Endothelial cell of umbilical vein (primary cell): ENCODE results near the gene RUSF1.

Source experiments
- CTCF ChIP-seq, 2 donors: IDR thresholded peaks; 1 replicate in 1 of 2; 2 replicates in 1 of 2; pipeline ENCODE4 v1.5.1; 2011; ENCODE audit warnings: low read length in 2 of 2, mild to moderate bottlenecking in 2 of 2, moderate library complexity in 2 of 2, control low read depth in 1 of 2, inconsistent platforms in 1 of 2, low read depth in 1 of 2; ENCODE audit not compliant: insufficient read depth in 1 of 2; ENCODE audit errors: extremely low read depth in 1 of 2
- EZH2 ChIP-seq: IDR thresholded peaks from 2 replicates; pipeline ENCODE4 v1.6.1; 2012; ENCODE audit warnings: borderline replicate concordance, low read depth, mild to moderate bottlenecking, moderate library complexity, low read length, inconsistent platforms; ENCODE audit not compliant: severe bottlenecking
- FOS ChIP-seq: IDR thresholded peaks from 2 replicates; pipeline ENCODE4 v1.6.1; 2011; ENCODE audit warnings: mild to moderate bottlenecking, low read length, moderate library complexity, borderline replicate concordance; ENCODE audit not compliant: insufficient read depth
- GATA2 ChIP-seq: IDR thresholded peaks from 2 replicates; pipeline ENCODE4 v1.7.0; 2011; ENCODE audit warnings: low read depth, mild to moderate bottlenecking, moderate library complexity, mixed read lengths, low read length; ENCODE audit not compliant: insufficient read length, insufficient read depth
- JUN ChIP-seq: IDR thresholded peaks from 2 replicates; pipeline ENCODE4 v1.6.1; 2011; ENCODE audit warnings: borderline replicate concordance, low read depth; ENCODE audit not compliant: insufficient read length, insufficient read depth
- MAX ChIP-seq: IDR thresholded peaks from 2 replicates; pipeline ENCODE4 v1.6.1; 2011; ENCODE audit not compliant: insufficient read depth, insufficient read length
- MYC ChIP-seq: IDR thresholded peaks from one replicate; pipeline ENCODE4 v1.6.1; 2011; ENCODE audit warnings: mild to moderate bottlenecking, low read depth, low read length
- POLR2A ChIP-seq: IDR thresholded peaks from 2 replicates; pipeline ENCODE4 v1.6.1; 2012; ENCODE audit warnings: low read depth, mild to moderate bottlenecking, control low read depth, low read length
- POLR2AphosphoS5 ChIP-seq: IDR thresholded peaks from 2 replicates; pipeline ENCODE4 v1.6.1; 2012; ENCODE audit warnings: low read depth, mild to moderate bottlenecking, control low read depth, low read length, moderate library complexity; ENCODE audit not compliant: insufficient read depth

DNA sequence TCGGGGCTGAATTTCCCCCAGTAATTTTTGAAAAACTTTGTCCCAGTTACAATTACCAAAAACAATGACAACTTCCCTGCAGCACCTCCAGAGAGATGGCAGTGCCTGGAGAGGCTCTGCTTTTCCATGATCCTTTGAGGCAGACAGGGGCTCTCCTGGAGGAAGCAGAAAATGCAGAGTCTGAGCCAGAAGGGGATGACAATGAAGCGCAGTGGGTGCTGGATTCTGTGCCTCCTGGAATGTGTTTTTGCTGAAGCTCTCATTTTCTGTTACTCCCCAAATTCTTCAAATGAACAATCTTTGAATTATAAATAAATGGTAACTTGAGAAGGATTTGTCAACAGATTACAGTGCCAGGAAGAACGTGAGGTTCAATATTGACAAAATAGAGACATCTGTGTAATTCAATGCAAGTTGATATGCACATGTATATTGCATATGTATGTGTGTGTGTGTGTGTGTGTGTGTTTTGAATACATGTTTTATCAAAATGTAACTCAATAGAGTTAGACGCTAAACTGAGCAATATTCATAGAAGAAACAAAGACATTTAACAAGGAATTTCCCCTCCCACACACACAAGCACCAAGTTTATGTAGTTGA, 9.7 kb upstream of the RUSF1 start:
- TF ChIP-seq CTCF (IDR thresholded peaks at IDR 0.05; ENCODE audit: extremely low read depth in 1 of 2, insufficient read depth in 1 of 2, low read depth in 1 of 2, low read length in 2 of 2) (no peak), POLR2AphosphoS5 (no peak), FOS (no peak), POLR2A (no peak), EZH2 (no peak), GATA2 (no peak), MYC (no peak), MAX (no peak), JUN (no peak)
